HG02970 (cell line): Measurements from ENCODE around the gene RBM46.

Source experiments
- ATAC-seq: cut with Tn5 transposase; IDR thresholded peaks from one replicate; pipeline ENCODE4 v1.9.1; 2021; ENCODE audit warnings: mild to moderate bottlenecking, moderate library complexity, moderate number of reproducible peaks; ENCODE audit not compliant: unreplicated experiment, low FRiP score

RBM46 gene, protein sequence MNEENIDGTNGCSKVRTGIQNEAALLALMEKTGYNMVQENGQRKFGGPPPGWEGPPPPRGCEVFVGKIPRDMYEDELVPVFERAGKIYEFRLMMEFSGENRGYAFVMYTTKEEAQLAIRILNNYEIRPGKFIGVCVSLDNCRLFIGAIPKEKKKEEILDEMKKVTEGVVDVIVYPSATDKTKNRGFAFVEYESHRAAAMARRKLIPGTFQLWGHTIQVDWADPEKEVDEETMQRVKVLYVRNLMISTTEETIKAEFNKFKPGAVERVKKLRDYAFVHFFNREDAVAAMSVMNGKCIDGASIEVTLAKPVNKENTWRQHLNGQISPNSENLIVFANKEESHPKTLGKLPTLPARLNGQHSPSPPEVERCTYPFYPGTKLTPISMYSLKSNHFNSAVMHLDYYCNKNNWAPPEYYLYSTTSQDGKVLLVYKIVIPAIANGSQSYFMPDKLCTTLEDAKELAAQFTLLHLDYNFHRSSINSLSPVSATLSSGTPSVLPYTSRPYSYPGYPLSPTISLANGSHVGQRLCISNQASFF

DNA sequence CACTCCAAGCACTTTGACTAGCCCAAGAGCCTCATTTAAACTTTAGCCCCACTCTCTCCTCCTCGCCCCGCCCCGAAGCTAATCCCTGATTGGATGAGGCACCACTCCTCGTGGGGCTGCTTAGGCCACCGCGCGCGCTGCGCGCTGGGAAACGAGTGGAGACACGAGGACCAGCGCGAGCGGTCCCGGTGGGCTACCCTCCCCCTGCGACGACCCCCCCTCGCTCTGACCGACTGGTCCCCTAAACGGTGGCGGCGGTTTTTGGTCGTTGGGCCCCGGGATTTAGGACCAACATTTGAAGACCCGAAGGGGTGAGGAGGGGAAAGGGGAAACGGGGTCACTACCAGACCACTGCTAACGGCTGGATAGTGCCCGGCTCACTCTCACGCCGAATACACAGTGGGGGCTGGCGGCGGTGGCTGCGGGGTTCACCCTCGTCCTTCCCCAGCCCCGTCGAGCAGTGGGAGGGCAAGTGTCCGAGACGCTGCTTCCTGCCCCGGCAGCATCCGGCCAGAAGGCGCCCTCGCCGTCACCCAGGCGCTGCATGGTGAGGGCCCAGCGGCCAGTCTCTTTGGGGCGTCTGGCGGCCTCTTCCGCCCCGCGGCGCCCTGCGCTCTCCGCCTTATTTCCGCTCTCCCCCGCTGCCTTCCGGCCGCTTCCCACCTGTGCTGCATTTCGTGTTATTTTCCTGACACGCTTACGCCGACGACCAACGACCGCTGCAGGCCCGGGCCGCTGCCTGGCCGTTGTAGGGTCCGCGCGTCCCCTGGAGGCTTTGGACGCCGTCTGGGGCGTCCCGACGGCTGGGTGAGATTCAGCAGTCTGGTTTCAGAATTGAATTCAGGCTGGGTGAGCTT is at the start of gene RBM46:
TSS of gene RBM46 (plus strand) at position 147 of the 857 bp plus-strand sequence. CDS start 15,481 bp downstream, outside the sequence.
- no peak for ATAC-seq

DNA sequence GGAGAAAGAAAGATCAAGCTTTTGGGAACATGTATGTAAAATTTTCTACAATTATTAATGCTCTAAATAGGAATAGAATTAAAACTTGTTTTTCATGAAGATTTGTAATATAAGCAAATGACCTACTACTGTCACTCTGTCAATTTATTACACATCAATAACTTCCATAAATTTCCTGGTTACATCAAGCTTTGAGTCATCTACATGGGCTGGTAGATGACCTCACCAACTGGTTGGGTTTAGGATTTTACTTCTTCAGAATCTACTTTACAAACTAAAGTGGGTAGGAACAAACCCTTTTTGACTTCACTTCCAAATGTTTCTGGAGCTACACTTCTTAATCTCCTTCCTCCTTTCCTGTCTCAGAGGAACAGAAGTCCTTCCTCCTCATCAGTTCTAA is 49.3 kb upstream of the RBM46 start:
- ATAC-seq = no peak

GRCh38 chr4:154732669-154733068 is 48.4 kb upstream of the RBM46 start:
- ATAC-seq = no peak

- no peak for ATAC-seq
Measured at GRCh38 chr4:154736770-154737169, 44.3 kb upstream of the RBM46 start.

GRCh38 chr4:154738426-154738825 is 42.6 kb upstream of the RBM46 start:
- ATAC-seq = no peak

GRCh38 chr4:154739111-154739510 is 42.0 kb upstream of the RBM46 start:
- no peak for ATAC-seq

- no peak for ATAC-seq
Measured at GRCh38 chr4:154740462-154740861, 40.6 kb upstream of the RBM46 start.

- ATAC-seq = no peak
Measured at GRCh38 chr4:154741131-154741665, 39.9 kb upstream of the RBM46 start.

DNA sequence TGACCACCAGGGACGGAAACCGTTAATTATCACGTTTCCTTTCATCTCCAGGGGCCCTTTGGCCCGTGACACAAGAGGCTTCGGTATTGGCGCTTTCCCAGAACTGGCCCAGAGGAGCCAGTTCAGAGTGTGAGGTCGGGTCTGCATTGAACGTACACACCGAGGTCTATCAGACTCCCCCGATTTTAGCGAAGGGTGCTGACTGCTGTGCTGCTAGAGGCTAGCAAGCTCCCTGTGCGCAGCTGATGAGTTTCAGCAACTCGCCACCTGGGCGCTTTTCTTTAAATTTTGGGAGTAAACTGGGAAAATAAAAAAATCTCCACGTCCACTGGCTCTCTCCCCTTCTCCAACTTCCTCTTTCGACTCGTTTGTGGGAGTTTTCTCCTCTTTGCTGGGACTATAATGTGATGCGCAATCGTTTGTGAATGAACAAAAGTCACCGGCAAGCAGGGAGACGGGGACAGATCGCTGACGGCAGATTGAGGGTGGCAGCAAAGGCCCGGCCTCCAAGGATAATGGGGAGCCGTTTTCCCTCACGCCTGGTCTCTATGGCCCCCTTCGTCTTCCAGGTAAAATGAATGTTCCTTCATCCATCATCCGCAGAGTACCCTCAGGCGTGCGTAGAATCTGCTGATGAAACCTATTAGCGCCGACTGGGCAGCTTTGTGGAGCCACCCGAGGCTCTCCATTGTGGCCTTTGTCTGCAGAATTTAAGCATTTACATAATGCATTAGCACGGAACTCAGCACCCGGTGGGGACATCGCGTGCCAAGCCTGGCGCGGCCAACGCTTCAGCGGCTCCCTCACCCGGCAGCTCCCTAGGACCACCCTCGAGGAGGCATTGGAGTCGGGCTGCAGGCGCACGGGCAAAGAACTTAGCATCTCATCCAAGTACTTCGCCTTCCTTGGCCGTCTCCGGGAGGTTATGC is 38.9 kb upstream of the RBM46 start:
- no peak for ATAC-seq

DNA sequence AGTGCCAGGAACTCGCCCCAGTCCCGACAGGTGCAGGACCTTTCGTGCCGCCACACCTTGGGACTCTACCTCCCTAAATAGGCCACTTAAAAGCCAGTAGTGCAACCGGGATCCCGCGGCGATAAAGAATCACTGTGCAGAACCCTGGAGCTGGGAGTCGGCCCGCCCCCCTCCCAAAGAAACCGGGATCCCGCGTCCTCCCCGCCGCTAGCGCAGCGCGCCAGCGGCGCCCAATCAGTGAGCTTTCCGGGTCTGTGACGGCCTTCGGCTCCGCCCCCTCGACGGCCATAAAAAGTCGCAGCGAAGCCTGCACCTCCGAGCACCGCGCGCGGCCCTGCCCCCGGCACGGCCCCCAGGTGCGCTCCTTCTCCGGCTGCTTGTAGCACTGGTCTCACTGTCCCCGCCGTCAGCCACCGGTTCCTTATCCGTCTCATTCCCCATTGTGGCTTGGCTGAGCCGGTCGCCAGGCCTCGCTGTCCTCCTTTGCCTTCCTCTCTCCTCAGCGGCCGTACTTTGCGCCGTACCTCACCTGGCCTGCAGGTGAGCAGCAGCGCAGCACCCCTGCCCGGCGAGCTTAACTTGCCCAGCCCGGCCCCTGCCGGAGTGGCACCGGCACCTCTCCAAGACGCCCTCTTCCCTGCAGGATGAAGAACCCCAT is 37.3 kb upstream of the RBM46 start, which contains the start of gene LRAT:
TSS of gene LRAT (plus strand) at position 318 of the 658 bp plus-strand sequence. CDS start at position 645, 327 bp downstream.
- no peak for ATAC-seq

GRCh38 chr4:154744341-154744926 is 36.6 kb upstream of the RBM46 start:
- ATAC-seq = no peak

DNA sequence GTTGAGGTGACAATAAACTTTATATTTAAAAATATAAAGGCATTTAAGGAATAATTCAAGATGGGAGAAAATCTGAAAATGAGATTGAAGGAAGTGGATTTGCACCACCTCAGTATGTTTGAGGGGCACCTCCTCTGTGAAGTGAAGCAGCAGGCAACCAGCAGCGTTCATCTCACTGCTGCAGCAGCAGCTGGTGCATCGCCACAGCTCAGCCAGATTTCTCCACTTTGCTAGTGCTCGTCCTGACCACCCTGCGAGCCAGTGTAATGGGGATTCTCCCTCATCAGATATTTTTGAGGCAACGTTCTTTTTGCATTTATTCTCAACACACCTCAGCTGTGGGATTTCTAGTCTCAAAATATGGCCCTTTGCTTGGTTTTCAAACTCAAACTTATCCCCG is 23.4 kb upstream of the RBM46 start:
- no peak for ATAC-seq

- ATAC-seq = no peak
Measured at GRCh38 chr4:154760895-154761294, 20.2 kb upstream of the RBM46 start.

DNA sequence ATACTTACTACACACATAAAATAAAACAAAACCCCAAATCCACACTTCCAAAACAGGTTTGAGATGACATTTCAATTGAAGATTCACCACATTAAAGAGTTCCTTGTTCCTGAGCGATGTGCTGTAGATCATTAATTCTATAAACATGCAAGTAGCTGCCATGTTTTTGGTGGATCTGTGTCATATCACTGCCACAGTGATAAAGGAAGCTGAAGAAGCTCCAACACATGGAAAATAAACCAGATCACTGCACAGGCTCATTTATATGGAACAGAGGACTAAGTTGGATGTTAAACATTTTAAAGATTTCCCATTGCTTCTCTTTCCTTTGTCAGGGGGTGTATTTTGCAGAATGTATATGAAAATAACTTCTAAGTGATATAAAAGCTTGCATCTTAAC is 2.8 kb upstream of the RBM46 start:
- no peak for ATAC-seq

DNA sequence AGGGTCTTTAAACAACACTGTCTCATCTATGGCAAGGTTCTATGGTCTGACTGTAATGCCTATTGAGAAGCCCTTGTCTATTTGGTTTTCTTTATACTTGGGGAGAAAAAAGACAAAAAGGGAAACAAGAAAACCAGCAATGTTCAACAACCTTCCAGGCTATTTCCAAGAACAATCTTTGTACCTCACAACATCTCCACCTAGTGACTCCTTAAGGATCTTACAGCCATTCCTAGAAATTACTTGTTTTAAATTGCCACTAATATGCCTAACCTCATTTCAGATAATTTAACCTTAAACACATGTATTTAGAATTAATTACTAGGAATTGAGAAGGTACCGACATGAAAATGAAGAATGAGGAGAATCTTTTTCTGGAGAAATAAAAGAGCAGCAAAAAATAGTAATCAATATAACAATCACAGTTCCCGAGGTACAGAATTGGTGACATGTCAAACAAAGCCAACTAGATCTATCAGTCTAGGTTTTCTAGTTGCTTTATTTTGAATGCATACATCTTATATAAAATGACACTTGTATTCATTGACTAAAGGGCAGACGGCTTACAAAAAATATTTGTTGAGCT is 1.6 kb upstream of the RBM46 start:
- no peak for ATAC-seq

DNA sequence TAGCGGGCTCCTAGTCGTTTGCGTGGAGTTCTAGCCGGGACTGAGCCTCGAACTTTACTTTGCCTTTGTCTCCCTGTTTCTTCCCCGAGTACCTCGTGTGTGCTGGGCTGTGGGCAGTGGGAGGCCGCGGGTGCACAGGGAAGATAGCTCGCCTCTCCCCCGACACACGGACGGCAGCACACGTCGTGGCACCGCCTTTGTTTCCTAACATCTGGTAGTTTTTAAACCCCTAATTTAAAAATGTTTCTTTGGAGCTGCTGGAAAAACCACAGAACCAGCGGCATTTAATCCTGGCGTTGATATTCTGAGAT is 866 bp downstream of the RBM46 start:
- ATAC-seq = no peak

GRCh38 chr4:154807042-154807630 is 26.1 kb downstream of the RBM46 start:
- ATAC-seq = no peak

DNA sequence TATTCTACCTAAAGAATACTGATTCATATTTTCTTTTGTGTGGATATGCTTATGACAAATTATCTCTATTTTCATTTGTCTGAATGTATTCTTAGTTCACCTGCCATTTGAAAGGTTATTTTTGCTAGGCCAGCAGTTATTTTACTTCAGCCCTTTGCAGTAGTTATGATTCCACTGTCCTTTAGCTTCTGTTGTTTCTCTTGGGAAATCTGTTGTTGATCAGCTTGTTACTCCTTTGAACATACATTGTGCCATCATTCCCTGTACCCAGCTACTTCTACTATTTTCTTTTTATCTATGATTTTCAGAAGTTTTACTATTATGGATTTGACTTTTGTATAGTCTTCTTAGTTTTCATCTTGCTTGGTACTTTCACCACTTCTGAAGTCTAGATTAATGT is 37.2 kb downstream of the RBM46 start:
- ATAC-seq = no peak
